Body of pancreas (tissue), 4 donors: ENCODE results near the gene MRGPRG.

ENCODE experiments used
- CTCF ChIP-seq, 7 experiments: fragments of 450-650 bp in 4 of 7; fragments of 200-600 bp in 3 of 7; sonication (generic) in 3 of 7; IDR thresholded peaks; one replicate each; pipeline ENCODE4 v1.5.1; 2016 to 2019; ENCODE audit warnings: antibody characterized with exemption in 7 of 7
- POLR2A ChIP-seq, 3 donors: fragments of 450-650 bp; IDR thresholded peaks; one replicate each; pipeline ENCODE4 v1.6.1; 2016; ENCODE audit warnings: antibody characterized with exemption in 3 of 3, mild to moderate bottlenecking in 2 of 3

GRCh38 chr11:3202759-3203158 is 15.9 kb downstream of the MRGPRG start:
- no peak for TF ChIP-seq CTCF (IDR thresholded peaks at IDR 0.05)
- TF ChIP-seq POLR2A (IDR thresholded peaks at IDR 0.05), result no peak
